HG03097 (cell line): ENCODE measurements around the gene SLC9A7.
"Not testable (repeated sequence)": the region's sequence is repeated elsewhere in the genome, so short reads cannot be mapped to it uniquely, and the experiment has no call there.

Experiments
- ATAC-seq: cut with Tn5 transposase; IDR thresholded peaks from one replicate; pipeline ENCODE4 v1.9.1; 2021; ENCODE audit not compliant: unreplicated experiment, low FRiP score

Gene SLC9A7

GRCh38 chrX:46758956-46759644 is at the start of gene SLC9A7:
SLC9A7 (minus strand) TSS chrX:46759118; CDS start chrX:46759029, 89 bp downstream.
- peak; percentile 46 for ATAC-seq

- no peak for ATAC-seq
These were observed 46.4 kb upstream of the SLC9A7 start for GRCh38 chrX:46805270-46805669.

- ATAC-seq = no peak
These were observed 44.2 kb upstream of the SLC9A7 start for GRCh38 chrX:46803140-46803539.

GRCh38 chrX:46796574-46797191 is 37.8 kb upstream of the SLC9A7 start:
- ATAC-seq = no peak

- ATAC-seq = no peak
These were observed 34.6 kb upstream of the SLC9A7 start for GRCh38 chrX:46793386-46794143.

- no peak for ATAC-seq
These were observed 33.9 kb upstream of the SLC9A7 start for GRCh38 chrX:46792810-46793188.

GRCh38 chrX:46791927-46792809 is 33.2 kb upstream of the SLC9A7 start:
- no peak for ATAC-seq

GRCh38 chrX:46788902-46789301 is 30.0 kb upstream of the SLC9A7 start:
- no peak for ATAC-seq

GRCh38 chrX:46784437-46784836 is 25.5 kb upstream of the SLC9A7 start:
- ATAC-seq = not testable (repeated sequence)

- no peak for ATAC-seq
These were observed 23.1 kb upstream of the SLC9A7 start for GRCh38 chrX:46782034-46782433.

GRCh38 chrX:46777971-46778810 is 19.3 kb upstream of the SLC9A7 start:
- ATAC-seq = no peak

GRCh38 chrX:46770817-46771163 is 11.9 kb upstream of the SLC9A7 start:
- ATAC-seq = no peak

GRCh38 chrX:46770000-46770816 is 11.3 kb upstream of the SLC9A7 start:
- no peak for ATAC-seq

- no peak for ATAC-seq
These were observed 4.0 kb upstream of the SLC9A7 start for GRCh38 chrX:46762963-46763362.

GRCh38 chrX:46759645-46759974 is 692 bp upstream of the SLC9A7 start:
- ATAC-seq = no peak

- peak; percentile 7 for ATAC-seq
These were observed 559 bp downstream of the SLC9A7 start for GRCh38 chrX:46758163-46758955.

- no peak for ATAC-seq
These were observed 1.3 kb downstream of the SLC9A7 start for GRCh38 chrX:46757593-46757992.

GRCh38 chrX:46757052-46757451 is 1.9 kb downstream of the SLC9A7 start:
- ATAC-seq = no peak
